Stomach smooth muscle (tissue), 2 donors: Measurements from ENCODE around the gene ZNF335.
"Not testable (repeated sequence)": the region's sequence is repeated elsewhere in the genome, so short reads cannot be mapped to it uniquely, and the experiment has no call there.

Experiments used
- H3K27ac ChIP-seq: one replicate; pipeline ENCODE4 v1.7.0; 2013; ENCODE audit warnings: mild to moderate bottlenecking, low read length, inconsistent platforms
- H3K27me3 ChIP-seq, 2 donors: one replicate each; pipeline ENCODE4 v1.7.0; 2013; ENCODE audit warnings: low read length in 2 of 2; ENCODE audit not compliant: insufficient read depth in 2 of 2, control insufficient read depth in 1 of 2
- H3K36me3 ChIP-seq, 2 donors: one replicate each; pipeline ENCODE4 v1.7.0; 2013; ENCODE audit warnings: low read length in 2 of 2; ENCODE audit not compliant: control insufficient read depth in 2 of 2, insufficient read depth in 2 of 2
- H3K4me1 ChIP-seq: one replicate; pipeline ENCODE4 v1.7.0; 2013; ENCODE audit warnings: low read length; ENCODE audit not compliant: control insufficient read depth, insufficient read depth
- H3K4me3 ChIP-seq, 2 donors: one replicate each; pipeline ENCODE4 v1.7.0; 2013; ENCODE audit warnings: low read length in 2 of 2
- H3K9ac ChIP-seq, 2 donors: one replicate each; pipeline ENCODE4 v1.7.0; 2013; ENCODE audit warnings: low read length in 2 of 2, mild to moderate bottlenecking in 1 of 2
- H3K9me3 ChIP-seq, 2 donors: one replicate each; pipeline ENCODE4 v1.7.0; 2013; ENCODE audit warnings: low read length in 2 of 2; ENCODE audit not compliant: control insufficient read depth in 2 of 2
- donor health status: healthy.
- donor health status: Pancreatic carcinoma.

ZNF335 gene

GRCh38 chr20:46000262-46000996, 28.4 kb upstream of the ZNF335 start:
- Histone ChIP-seq H3K36me3 (no peaks in the 10 kb centered on the region), H3K4me3 (no peak overlapping the region), H3K27me3 (peaks cover 27 to 31% of the 10 kb centered on the region in 2 donors), H3K27ac (no peak overlapping the region), H3K9ac (no peak overlapping the region), H3K9me3 (no peaks in the 10 kb centered on the region), H3K4me1 (no peaks in the 10 kb centered on the region)

DNA sequence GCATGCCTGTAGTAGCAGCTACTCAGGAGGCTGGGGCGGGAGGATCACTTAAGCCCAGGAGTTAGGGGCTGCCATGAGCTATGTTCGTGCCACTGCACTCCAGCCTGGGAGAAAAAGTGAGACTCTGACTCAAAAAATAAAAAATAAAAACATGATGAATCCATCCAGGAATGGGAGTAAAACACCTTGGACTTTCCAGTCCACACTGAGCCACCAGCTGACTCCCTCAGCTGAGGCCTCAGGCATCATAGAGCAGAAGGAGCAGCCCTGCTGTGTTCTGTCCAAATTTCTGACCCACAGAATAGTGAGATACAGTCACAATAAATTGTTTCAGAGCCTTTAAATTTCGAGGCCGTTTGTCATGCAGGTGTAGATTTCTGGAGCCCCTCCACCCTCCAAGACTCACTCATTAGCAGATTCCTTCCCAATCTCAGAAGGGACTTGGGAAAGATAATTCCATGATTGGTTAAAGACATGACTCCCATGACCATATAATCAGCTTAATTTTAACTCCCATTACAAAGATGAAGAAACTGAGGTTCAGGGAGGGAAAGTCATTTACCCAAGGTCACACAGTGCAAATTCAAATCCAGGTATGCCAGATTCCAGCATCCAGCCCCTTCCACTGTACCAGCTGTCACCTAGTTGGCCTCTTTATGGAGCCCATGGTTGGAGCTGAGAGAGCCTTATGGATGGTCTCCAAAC, 27.7 kb upstream of the ZNF335 start:
- Histone ChIP-seq H3K27ac (no peak overlapping the region), H3K9me3 (no peaks in the 10 kb centered on the region), H3K4me1 (no peaks in the 10 kb centered on the region), H3K36me3 (no peaks in the 10 kb centered on the region), H3K27me3 (peaks cover 23 to 31% of the 10 kb centered on the region in 2 donors), H3K4me3 (no peak overlapping the region), H3K9ac (no peak overlapping the region)

DNA sequence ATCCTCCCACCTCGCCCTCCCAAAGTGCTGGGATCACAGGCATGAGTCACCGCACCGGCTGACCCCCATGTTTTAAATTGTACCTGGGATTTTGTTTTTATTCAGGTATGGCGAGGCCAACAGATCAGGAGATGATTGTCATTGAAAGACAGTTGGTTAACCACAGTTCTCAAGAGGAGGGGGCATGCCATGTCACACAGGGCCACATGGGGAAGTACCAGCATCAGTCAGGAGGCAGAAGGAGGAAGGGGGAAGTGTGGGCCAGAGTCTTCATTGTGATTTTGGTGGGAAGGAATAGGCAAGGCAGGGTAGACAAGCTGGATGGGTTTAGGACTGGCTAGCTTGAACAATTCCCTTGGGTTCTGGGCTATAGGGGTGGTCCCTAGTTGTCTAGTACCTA, 26.8 kb upstream of the ZNF335 start:
- Histone ChIP-seq H3K36me3 (no peaks in the 10 kb centered on the region), H3K4me3 (no peak overlapping the region), H3K27me3 (peaks cover 23 to 29% of the 10 kb centered on the region in 2 donors), H3K9me3 (no peaks in the 10 kb centered on the region), H3K4me1 (no peaks in the 10 kb centered on the region), H3K9ac (no peak overlapping the region), H3K27ac (no peak overlapping the region)

- Histone ChIP-seq H3K27ac (no peak overlapping the region), H3K9me3 (no peaks in the 10 kb centered on the region), H3K27me3 (peaks cover 23 to 32% of the 10 kb centered on the region in 2 donors), H3K4me1 (no peaks in the 10 kb centered on the region), H3K4me3 (no peak overlapping the region), H3K9ac (no peak overlapping the region), H3K36me3 (no peaks in the 10 kb centered on the region)
Observed at GRCh38 chr20:45998337-45998736, 26.3 kb upstream of the ZNF335 start.

DNA sequence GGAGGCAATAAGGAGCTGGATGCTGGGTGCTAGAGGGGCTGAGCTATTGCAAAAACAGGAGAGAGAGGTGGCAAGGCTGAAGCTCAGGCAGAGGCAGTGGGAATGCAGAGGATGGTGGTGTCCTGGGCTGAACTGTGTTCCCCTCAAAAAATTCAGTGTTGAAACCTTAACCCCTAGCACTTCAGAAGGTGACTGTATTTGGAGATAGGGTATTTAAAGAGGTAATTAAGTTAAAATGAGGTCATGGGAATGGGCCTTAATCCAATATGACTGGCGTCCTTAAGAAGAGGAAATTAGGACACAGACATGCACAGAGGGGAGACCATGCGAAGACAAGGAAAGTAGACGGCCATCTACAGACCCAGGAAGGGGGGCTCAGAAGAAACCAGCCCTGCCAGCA, 25.2 kb upstream of the ZNF335 start:
- H3K27ac ChIP-seq: no peak overlapping the region
- H3K36me3 ChIP-seq: no peaks in the 10 kb centered on the region
- H3K27me3 ChIP-seq: peaks cover 23 to 33% of the 10 kb centered on the region in 2 donors
- no peaks in the 10 kb centered on the region for H3K9me3 ChIP-seq
- H3K4me1 ChIP-seq: no peaks in the 10 kb centered on the region
- H3K4me3 ChIP-seq: no peak overlapping the region
- H3K9ac ChIP-seq: no peak overlapping the region

DNA sequence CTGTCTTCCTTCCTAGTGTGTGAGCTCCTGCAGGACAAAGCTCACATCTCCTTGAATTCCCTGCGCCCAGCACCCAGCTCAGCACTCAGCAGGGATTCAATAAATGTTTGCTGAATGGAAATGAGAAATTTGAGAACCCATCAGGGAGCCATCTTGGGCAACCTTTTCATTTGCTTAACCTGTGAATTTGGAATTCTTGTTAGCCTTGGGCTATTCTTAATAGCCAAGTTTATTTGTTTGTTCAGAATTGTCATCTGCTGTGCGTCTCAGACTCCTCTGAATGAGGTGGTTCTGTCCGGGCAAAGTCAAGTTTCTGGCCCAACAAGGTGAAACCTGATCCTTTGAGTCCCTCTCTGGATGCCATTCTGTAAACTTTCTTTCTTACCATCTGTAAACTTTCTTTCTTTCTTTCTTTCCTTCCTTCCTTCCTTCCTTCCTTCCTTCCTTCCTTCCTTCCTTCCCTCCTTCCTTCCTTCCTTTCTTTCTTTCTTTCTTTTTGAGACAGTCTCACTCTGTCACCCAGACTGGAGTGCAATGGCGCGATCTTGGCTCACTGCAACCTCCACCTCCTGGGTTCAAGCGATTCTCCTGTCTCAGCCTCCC, 23.6 kb upstream of the ZNF335 start:
- H3K27me3 ChIP-seq: peaks cover 23 to 38% of the 10 kb centered on the region in 2 donors
- not testable (repeated sequence) for H3K4me1 ChIP-seq, H3K9ac ChIP-seq, H3K4me3 ChIP-seq, H3K9me3 ChIP-seq, H3K27ac ChIP-seq, H3K36me3 ChIP-seq

DNA sequence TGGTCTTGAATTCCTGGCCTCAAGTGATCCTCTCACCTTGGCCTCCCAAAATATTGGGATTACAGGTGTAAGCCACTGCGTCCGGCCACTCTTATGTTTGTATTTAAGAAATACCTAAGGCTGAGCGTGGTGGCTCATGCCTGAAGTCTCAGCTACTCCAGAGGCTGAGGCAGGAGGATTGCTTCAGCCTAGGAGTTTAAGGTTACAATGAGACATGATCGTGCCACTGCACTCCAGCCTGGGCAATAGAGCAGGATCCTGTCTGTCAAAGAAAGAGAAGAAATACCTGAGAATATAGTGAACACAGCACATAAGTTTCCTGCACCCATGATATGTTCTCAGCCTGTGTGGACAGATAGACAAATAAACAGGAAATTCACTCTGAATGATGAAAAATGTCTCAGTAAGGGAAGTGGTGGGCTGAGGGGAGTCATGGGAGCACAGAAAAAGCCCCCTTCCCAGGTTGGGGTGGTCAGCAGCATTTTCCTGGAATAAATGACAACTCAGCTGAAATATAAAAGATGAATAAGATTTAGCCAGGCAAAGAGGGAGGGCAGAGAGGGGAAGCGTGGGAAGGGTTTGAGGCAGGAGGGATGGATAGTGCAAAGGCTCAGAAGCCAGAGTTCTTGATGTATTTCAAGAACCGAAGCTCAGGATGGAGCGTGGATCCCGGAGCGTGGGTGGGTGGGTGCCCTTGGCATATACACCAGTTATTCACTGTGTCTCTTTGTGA, 22.9 kb upstream of the ZNF335 start:
- Histone ChIP-seq H3K9me3 (no peaks in the 10 kb centered on the region), H3K4me1 (no peaks in the 10 kb centered on the region), H3K36me3 (no peaks in the 10 kb centered on the region), H3K9ac (no peak overlapping the region), H3K27me3 (peaks cover 21 to 37% of the 10 kb centered on the region in 2 donors), H3K27ac (no peak overlapping the region), H3K4me3 (no peak overlapping the region)

DNA sequence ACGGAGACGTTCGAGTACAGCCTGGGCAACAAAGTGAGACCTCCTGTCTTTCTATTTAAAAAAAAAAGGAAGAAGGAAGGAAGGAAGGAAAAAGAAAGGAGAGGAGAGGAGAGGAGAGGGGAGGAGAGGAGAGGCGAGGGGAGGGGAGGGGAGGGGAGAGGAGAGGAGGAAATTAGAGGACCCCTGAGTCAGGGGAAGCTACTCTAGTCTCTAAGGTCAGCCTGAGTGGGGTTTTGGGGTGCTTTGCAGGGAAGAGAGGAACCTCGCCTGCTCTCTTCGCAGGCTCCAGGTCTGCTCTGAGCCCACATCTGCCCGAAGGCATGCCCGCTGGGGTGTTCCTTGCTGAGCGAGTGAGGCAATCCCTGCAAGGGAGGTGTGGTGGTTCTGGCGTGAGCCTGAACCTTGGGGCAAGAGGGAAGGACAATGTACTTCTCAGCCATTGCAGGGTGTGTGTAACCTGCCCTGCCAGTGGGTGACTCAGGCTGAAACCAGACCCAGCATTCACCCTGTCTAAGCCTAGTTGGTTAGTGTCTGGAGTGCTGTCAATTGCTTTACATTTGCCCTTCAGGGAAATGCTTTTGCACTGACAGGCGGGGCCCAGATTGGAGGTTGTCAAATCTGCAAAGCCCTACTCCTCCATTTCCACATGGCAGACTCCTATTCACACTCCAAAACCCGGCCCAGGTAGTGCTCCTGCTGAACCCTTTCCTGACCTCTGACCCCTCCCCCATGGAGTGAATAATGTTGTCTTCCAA, 21.4 kb upstream of the ZNF335 start:
- no peaks in the 10 kb centered on the region for H3K4me1 ChIP-seq
- H3K27ac ChIP-seq: no peak overlapping the region
- H3K27me3 ChIP-seq: peaks cover 15 to 32% of the 10 kb centered on the region in 2 donors
- H3K36me3 ChIP-seq: no peaks in the 10 kb centered on the region
- H3K9ac ChIP-seq: no peak overlapping the region
- H3K4me3 ChIP-seq: no peak overlapping the region
- no peaks in the 10 kb centered on the region for H3K9me3 ChIP-seq

- H3K36me3 ChIP-seq: no peaks in the 10 kb centered on the region
- H3K4me3 ChIP-seq: no peak overlapping the region
- no peak overlapping the region for H3K27ac ChIP-seq
- no peak overlapping the region for H3K9ac ChIP-seq
- no peaks in the 10 kb centered on the region for H3K9me3 ChIP-seq
- no peaks in the 10 kb centered on the region for H3K4me1 ChIP-seq
- H3K27me3 ChIP-seq: peaks cover 6 to 21% of the 10 kb centered on the region in 2 donors
Observed at GRCh38 chr20:45991616-45992015, 19.6 kb upstream of the ZNF335 start.

GRCh38 chr20:45988830-45989229, 16.8 kb upstream of the ZNF335 start:
- not testable (repeated sequence) for H3K4me3 ChIP-seq, H3K9ac ChIP-seq, H3K27ac ChIP-seq, H3K36me3 ChIP-seq, H3K9me3 ChIP-seq, H3K4me1 ChIP-seq
- peaks cover 3 to 17% of the 10 kb centered on the region in 2 donors for H3K27me3 ChIP-seq
